HuH-7 (cell line): ENCODE data around the gene C6orf52.
"Not testable (repeated sequence)": the region's sequence is repeated elsewhere in the genome, so short reads cannot be mapped to it uniquely, and the experiment has no call there.

Source experiments
- DNase-seq: peaks from one replicate; pipeline ENCODE4 v3.0.0; 2011; ENCODE audit warnings: low spot score

Gene C6orf52

DNA sequence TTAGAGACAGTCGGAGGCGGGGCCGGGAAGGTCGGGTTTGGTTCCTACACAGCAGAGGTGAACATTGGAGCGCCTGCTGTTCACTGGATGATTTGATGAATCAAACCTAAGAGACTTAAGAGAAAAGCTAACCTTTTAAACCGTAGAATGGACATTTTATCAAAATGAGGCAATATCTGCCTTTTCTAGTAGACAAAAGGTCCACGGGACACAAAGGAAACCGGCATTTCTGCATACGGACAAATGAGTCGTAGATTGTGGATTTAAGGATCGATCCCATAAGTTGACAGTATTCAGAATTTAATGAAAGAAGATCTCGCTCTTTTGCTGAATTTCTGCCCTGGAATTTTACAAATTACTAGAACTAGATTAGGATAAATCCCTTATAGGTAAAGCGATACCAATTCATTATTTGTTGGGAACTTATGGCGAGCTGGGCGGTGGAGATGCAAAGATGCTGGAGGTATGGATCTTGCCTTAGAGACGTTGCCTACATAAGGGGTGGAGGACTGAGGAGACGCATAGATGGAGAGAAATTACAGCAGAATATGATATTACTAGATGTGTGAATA lies 756 bp upstream of the C6orf52 start:
- no peak for DNase-seq

DNA sequence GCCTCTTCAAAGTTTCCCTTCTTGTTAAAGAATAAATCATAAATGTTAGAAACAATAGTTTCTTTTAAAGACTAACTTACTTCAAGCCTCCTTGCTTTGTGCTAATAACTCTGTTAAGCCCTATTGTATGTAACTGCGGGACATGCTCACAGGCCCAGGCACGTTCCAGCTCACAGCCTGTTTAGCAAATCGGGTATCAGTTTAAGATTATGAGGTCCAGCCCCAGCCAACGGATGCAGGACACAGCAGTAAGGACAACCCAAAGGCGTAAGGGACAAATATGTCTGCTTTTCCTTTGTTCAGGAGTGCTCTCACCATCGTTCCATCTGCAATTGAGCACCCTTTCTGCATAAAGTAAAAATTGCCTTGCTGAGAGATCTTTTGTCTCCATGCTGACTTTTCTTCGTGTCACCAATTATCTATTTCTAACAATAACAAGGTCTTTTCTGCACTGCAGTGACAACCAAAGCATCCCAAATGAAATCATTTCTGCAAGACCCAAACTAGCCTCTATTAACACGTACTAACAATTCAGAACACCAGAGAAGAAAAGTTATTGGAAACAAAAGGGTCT lies 1.4 kb downstream of the C6orf52 start:
- DNase-seq, result no peak

DNA sequence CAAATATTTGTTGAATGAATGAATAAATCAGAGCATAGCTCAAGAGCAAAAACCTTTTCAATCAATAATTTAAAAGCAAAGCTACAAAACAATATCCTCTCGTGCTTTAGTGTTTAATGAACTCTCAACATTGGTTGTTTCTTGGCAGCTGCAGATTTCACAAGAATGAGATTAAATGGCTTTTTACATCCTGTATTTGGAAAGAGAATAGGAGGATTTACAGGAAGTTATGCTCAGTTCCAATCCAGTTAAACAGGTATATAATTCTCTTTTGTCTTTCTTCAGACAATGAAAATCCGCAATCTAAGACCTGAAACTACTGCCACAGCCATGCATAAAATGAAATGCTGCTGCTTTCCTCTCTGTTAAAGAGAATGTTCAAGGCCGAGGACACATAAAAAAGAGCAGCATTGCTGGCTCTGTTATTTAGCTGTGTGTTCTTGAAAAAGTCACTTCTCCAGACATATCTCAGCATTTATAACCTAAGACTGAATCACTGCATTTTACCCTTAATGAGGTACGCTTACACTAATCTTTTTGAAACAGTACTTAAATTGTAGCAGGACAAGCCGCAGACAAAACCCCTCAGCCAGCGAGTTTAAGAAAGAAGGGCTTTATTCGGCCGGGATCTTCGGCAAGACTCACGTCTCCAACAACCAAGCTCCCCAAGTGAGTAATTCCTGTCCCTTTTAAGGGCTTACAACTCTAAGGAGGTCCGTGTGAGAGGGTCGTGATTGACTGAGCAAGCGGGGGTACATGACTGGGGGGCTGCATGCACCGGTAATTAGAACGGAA lies 3.6 kb downstream of the C6orf52 start:
- no peak for DNase-seq

DNA sequence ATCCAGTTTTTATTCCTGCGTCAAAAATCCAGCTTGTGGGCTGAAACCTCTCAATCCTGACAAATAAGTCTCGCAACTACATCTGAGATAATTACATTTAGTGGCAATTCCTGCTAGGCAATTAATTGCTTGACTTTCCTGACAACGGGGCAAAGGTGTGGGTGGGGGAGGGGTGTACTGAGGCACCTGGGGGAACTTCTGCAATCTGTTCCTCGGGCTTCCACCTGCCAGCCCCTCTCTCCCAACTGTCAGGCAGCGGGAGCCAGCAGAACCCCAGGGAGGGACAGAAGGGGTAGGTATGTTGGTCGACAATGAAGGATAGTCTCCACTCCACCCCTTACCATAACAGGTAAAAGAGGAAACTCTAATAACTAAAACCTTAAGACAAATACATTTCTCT lies 6.8 kb downstream of the C6orf52 start:
- DNase-seq, result no peak

DNA sequence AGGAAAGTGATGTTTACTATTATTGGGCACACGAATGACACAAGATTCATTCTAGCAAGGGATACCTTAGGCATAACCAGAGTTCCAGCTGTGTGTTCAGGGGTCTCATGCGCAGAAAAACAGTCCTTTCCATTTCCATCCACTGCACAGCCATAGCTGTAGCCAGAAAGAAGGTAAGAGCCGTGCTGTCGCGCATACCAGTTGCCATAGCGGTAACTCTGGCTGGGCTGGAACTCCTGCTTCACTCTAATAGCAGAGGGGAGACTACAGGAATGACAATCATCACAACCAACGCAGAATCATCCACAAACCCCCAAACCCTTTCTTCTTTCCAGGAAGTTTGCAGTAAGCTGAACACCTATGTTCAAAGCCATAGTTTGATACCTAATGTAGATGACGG lies 7.5 kb downstream of the C6orf52 start:
- DNase-seq, result no peak

DNA sequence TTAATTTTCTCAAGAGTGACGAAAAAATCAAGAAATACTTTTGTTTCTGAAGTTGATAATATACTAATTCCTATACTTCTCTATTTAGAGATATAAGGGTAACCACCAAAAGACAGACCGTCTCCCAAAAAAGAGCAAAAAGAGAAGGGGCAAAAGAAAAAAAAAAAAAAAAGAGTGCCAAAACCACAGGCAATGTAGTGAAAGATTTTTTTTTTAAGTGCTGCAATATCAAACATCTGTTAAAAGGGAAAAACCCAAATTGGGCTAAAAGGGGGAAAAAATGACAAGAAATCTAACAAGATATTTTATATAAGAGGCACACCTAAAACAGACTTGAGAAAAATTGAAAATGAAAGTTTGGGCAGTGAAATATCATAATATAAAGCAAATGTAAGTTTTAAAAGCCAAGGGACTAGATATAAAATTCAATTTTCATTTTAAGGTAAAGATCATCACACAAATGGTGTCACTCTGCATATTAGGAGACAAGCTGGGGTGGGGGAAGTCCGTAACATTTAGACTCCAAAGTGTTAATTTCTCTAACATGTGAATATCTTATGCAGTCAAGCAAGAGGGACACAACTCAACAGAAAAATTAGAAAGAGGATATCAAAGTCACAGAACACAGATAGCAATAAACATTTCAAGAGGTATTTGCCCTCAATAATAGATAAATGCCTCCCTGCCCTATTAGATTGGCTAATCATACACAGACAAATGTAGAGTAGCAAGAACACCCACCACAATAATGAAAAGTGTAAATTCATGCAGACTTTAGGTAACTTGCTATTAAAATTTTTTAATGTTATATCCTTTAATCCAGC lies 9.1 kb downstream of the C6orf52 start:
- DNase-seq, result no peak

DNA sequence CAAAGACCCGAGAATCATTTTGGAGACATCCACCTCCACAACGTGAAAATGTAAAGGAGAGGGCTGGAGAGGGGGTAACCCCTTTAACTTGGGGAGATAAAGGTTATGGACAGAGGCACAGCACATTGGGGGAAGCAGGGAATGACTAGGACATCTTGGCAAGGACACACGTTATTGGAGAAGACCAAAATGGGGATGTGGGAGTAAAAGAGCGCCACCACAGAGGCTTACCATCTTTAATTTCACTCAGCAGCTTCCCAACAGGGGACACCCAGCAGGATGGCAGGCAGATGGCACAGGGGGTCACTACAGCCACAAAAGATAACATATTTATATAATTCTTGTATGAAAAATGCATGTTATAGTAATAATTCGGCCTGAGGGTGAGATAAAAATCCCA lies 9.8 kb downstream of the C6orf52 start:
- DNase-seq, result no peak

DNA sequence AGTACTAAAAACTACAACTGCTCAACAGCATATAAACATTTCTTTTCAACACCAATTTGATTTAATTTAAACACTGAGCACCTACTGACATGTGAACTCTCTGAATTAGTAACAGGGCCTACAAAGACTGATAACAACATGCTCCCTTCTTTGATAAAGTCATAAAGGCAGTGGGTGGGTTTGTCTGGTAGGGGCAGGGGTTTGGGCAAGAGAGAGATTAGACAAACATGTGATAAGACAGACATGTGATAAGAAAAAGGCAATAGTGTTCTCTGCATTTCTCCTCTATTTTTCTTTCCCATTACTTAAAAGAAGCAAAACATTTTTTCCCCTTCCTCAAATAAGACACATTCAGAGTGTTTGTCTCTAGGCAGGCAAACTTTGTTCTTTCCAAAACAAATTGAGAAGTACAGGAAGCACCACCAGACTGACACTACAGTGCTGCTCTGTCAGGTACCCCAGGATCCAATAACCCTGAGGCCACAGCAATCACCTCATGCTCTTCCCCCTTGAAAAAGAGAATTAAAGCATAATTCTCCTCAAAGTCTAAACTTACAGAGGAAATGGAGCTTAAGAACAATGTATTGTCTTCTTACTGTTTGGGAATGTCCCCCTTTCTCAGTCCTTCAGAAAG lies 11.9 kb downstream of the C6orf52 start:
- DNase-seq, result no peak

DNA sequence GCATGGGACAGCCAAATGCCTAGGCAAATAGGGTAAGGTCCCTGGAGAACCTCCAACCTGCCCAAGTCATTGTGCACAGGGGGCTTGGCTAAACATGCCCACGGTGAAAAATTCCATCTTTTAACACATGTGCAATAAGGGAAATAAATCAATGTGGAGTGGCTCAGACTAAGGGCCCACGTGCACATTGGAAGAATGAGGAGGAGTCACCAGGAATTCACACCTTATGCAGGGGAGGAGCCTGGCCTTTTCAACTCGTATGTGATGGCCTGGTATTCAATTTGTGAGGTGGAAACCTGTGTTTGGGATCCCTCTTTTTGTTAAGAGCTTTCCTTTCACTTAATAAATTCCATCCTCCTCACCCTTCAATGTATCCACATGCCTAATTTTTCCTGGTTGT lies 12.6 kb downstream of the C6orf52 start:
- no peak for DNase-seq

DNA sequence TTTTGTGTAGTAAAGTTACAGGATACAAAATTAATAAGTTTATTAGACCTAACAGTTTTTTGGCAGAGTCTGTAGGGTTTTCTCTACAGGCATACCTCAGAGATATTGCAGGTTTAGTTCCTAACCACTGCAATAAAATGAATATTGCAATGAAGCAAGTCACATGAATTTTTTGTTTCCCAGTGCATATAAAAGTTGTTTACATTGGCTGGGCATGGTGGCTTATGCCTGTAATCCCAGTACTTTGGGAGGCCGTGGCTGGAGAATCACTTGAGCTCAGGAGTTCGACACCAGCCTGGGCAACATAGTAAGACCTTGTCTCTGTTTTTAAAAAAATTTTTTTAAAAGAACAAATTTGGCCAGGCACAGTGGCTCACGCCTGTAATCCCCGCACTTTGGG lies 16.0 kb downstream of the C6orf52 start:
- DNase-seq, result no peak

DNA sequence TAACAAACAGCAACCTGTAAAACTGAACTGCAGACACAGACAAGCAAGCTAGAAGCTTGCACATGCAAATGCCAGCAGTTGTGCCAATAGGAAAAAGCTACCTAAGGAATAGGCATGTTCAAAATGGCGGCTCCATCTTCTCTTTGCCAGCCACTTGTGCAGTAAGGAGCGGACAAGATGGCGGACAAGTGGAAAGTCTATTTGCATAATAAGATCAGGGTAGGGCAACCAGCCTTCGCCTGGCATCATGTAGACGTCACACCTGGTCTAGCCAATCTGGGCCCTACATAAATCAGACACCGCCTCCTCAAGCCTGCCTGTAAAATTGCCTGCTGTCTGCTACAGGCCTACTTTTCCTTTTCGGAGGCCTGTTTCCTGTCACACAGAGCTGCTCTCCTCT lies 18.0 kb downstream of the C6orf52 start:
- no peak for DNase-seq

DNA sequence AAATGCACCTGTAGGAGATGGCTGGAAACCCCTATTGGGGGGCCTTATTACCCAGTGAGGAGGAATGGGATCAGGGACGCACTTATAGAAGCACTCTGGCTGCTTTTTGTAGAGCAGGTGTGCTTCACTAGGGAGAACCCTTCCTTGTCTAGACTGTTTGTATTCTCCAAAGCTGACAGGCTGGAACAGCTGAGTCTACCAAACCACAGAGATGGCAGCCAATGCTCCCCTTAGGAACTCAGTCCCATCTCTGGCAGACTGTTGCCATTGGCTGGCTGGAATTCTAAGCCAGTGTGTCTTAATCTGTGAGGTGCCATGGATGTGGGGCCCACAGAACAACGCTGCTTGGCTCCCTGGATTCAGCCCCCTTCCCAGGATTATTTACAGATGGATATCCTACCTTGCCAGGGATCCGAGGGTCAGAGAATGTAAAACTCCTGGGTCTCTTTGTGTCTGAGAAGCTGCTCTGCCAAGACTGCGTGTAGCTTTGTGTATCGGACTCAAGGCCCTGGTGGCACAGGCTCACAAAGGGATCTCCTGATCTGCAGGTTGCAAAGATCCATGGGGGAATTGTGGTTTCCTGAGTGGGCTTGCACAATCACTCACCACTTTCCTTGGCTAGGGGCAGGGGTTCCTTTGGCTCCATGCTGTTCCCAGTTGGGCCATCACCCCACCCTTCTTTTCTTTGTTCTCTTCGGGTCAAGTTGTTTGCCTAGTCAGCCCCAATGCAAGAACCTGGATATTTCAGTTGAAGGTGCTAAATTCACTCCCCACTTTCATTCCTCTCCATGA lies 26.1 kb downstream of the C6orf52 start:
- DNase-seq, result no peak

DNA sequence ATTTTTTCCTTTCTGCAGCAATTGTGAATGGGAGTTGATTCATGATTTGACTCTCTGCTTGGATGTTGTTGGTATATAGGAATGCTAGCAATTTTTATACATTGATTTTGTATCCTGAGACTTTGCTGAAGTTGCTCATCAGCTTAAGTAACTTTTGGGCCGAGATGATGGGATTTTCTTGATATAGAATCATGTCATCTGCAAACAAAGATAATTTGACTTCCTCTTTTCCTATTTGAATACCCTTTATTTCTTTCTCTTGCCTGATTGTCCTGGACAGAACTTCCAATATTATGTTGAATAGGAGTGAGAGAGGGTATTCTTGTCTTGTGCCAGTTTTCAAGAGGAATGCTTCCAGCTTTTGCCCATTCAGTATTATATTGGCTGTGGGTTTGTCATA lies 28.8 kb downstream of the C6orf52 start:
- not testable (repeated sequence) for DNase-seq

DNA sequence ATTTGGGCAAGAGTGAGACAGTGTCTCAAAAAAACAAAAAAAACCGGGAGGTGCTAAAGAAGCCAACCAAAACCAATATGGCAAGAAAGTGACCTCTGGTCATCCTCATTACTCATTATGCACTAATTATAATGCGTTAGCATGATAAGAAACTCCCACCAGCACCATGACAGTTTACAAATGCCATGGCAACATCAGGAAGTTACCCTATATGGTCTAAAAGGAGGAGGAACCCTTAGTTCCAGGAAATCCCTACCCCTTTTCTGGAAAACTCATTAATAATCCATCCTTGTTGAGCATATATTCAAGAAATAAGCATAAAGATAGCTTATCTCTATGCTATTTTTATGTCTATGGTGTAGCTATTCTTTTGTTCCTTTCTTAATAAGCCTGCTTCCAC lies 31.7 kb downstream of the C6orf52 start:
- no peak for DNase-seq

DNA sequence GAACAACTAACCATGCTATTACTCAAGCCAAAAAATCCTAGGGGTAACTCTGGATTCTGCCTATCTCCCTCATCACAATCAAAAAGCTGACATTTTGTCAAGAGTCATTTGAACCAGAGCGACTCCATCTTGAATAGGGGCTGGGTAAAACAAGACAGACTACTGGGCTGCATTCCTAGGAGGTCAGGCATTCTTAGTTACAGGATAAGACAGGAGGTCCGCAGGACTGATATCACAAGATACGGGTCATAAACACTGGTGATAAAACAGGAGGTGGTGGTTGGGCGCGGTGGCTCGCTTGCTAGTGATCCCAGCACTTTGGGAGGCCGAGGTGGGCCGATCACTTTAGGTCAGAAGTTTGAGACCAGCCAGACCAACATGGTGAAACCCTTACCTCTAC lies 32.2 kb downstream of the C6orf52 start:
- DNase-seq, result no peak

DNA sequence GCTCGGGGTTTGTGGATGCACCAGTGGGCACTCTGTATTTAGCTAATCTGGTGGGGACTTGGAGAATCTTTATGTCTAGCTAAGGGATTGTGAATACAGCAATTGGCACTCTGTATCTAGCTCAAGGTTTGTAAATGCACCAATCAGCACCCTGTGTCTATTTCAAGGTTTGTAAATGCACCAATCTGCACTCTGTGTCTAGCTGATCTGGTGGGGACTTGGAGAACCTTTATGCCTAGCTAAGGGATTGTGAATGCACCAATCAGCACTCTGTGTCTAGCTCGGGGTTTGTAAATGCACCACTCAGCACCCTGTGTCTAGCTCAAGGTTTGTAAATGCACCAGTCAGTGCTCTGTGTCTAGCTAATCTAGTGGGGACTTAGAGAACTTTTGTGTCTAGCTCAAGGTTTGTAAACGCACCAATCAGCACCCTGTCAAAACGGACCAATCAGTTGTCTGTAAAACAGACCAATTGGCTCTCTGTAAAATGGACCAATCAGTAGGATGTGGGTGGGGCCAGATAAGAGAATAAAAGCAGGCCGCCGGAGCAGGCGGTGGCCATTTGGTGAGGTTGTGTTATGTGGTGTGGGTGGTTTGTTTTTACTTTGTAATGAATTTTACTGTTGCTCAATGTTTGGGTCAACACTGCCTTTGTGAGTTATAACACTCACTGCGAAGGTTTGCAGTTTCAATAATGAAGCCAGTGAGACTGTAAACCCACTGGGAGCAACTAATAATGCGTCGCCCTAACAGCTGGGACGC lies 33.8 kb downstream of the C6orf52 start:
- not testable (repeated sequence) for DNase-seq

DNA sequence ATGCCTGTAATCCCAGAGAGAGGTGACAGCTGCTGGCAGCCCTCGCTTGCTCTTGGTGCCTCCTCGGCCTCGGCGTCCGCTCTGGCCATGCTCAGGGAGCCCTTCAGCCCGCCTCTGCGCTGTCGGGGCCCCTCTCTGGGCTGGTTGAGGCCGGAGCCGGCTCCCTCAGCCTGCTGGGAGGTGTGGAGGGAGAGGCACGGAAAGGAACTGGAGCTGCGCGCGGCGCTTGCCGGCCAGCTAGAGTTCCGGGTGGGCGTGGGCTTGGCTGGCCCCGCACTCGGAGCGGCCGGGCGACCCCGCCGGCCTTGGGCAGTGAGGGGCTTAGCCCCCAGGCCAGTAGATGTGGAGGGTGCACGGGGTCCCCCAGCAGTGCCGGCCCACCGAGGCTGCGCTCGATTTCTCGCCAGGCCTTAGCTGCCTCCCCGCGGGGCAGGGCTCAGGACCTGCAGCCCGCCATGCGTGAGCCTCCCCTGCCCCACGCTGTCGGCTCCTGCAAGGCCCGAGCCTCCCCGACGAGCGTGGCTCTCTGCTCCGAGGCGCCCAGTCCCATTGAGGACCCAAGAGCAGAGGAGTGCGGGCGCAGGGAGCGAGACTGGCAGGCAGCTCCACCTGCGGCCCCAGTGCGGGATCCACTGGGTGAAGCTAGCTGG lies 34.6 kb downstream of the C6orf52 start:
- no peak for DNase-seq

DNA sequence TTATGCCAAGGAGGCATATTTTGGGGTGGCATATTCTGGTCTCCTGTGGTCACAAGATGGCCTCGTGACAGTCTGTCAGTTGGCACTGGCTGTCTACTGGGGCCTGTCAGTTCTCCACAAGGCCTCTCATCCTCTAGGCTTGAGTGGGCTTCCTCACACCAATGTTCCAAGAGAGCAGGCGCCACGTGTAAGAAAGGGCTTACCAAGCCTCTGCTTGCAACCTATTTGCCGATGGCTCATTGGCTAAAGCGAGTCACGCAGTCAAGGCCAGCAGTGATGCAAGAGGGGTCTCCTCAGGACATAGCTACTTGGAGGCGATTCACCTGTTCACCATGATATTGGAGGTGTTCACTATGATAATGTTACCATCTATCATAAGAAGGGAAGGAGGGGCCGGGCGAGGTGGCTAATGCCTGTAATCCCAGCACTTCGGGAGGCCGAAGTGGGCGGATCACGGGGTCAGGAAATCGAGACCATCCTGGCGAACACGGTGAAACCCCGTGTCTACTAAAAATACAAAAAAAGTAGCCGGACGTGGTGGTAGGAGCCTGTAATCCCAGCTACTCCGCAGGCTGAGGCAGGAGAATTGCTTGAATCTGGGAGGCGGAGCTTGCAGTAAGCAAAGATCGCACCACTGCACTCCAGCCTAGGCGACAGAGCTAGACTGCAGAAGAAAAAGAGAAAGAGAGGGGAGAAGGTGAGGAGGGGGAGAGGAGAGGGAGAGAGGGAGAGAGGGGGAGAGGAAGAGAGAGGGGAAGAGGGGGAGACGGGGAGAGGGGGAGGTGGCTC lies 35.3 kb downstream of the C6orf52 start:
- no peak for DNase-seq

DNA sequence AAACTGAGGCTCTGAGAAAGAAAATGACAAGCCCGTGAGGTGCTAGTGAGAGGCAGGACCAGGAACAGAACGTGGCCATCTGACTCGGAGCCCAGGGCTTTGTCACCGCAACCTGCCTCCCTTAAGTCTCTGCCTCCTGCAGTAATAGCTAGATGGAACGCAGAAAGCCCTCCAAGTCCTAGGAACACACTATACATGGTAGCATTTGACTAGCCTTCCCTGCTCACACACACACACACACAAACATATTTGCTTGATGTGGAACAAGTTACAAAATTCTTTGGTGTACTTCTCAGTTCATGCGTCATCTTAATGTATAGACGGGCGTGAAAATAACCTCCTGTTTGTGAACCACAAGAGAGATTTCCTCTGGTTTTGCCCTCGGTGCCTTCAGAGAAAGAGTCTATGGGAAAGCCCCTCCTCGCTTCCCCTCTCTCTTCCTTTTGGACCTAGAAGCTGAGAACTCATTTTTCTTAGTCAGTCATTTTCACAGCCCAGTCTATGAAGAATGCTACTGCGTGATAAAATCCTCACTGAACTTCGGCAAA lies 38.8 kb downstream of the C6orf52 start:
- DNase-seq, result no peak
